Smooth muscle cell (in vitro differentiated cells): ENCODE data around the gene POLD2. TPM values are rescaled to one million over a fixed set of nuclear protein-coding genes. Genes with fewer than 3 reads are reported as not detected.

Experiments used
- DNase-seq: peaks from one replicate; lab custom pipeline; 2025; ENCODE audit not compliant: unreplicated experiment; lab: John Stamatoyannopoulos, UW
- H2AFZ ChIP-seq: fragments of 200-600 bp; sonication (generic); 2 replicates; pipeline ENCODE4 v1.6.0; 2016; ENCODE audit warnings: antibody characterized with exemption, low read depth, mild to moderate bottlenecking
- H3F3A ChIP-seq: fragments of 200-600 bp; sonication (generic); 2 replicates; pipeline ENCODE4 v1.6.0; 2017; ENCODE audit warnings: antibody characterized with exemption, low read depth
- H3K27ac ChIP-seq: fragments of 200-600 bp; sonication (generic); 2 replicates; pipeline ENCODE4 v1.5.1; 2016; ENCODE audit warnings: low read depth, mild to moderate bottlenecking
- H3K27me3 ChIP-seq: fragments of 200-600 bp; sonication (generic); 2 replicates; pipeline ENCODE4 v1.6.1; 2016; ENCODE audit warnings: low read depth, mild to moderate bottlenecking
- H3K36me3 ChIP-seq: fragments of 200-600 bp; sonication (generic); 2 replicates; pipeline ENCODE4 v1.5.1; 2016; ENCODE audit warnings: low read depth
- H3K4me1 ChIP-seq: fragments of 200-600 bp; sonication (generic); 2 replicates; pipeline ENCODE4 v1.5.1; 2016; ENCODE audit warnings: low read depth
- H3K4me2 ChIP-seq: fragments of 200-600 bp; sonication (generic); 2 replicates; pipeline ENCODE4 v1.6.0; 2016; ENCODE audit warnings: mild to moderate bottlenecking
- H3K4me3 ChIP-seq: fragments of 200-600 bp; sonication (generic); 2 replicates; pipeline ENCODE4 v1.5.1; 2016; ENCODE audit warnings: mild to moderate bottlenecking
- H3K79me2 ChIP-seq: fragments of 200-600 bp; sonication (generic); 2 replicates; pipeline ENCODE4 v1.6.0; 2016; ENCODE audit warnings: low read depth, mild to moderate bottlenecking
- H3K9ac ChIP-seq: fragments of 200-600 bp; sonication (generic); 2 replicates; pipeline ENCODE4 v1.6.0; 2016; ENCODE audit warnings: low read depth
- H3K9me3 ChIP-seq: fragments of 200-600 bp; sonication (generic); replicated peaks from 2 replicates; pipeline ENCODE4 v1.5.1; 2016; ENCODE audit warnings: low read depth
- H4K20me1 ChIP-seq: fragments of 200-600 bp; sonication (generic); 2 replicates; pipeline ENCODE4 v1.6.0; 2016; ENCODE audit warnings: low read depth
- WGBS: methylation state at CpG from one replicate; pipeline ENCODE4 v1.1.7; 2016; ENCODE audit warnings: low lambda C conversion rate; 5-methylcytosine and 5-hydroxymethylcytosine counted together
- polyA plus RNA-seq: library from polyadenylated mRNA; unstranded; fragments of >200 nt; fragmentation: Nextera tagmentation; extraction: Ambion mirVana; gene quantifications from 2 replicates; pipeline ENCODE4 v1.2.1, GENCODE V29; 2016
- total RNA-seq: library from RNA; depleted of rRNA; stranded (reverse); fragments of >200 nt; gene quantifications from 2 replicates; pipeline ENCODE4 v1.2.3, GENCODE V29; 2014
- TF ChIP-seq, protein P1 (sequence below): fragments of 200-600 bp; sonication (generic); IDR thresholded peaks from 2 replicates; pipeline ENCODE4 v1.5.1; 2017; ENCODE audit warnings: borderline replicate concordance, mild to moderate bottlenecking, antibody characterized with exemption; ENCODE audit not compliant: insufficient read depth, poor library complexity, severe bottlenecking

The POLD2 gene
- total and polyA plus RNA-seq, 2 experiments from 2014 or later, result 45.5 to 151 TPM

DNA sequence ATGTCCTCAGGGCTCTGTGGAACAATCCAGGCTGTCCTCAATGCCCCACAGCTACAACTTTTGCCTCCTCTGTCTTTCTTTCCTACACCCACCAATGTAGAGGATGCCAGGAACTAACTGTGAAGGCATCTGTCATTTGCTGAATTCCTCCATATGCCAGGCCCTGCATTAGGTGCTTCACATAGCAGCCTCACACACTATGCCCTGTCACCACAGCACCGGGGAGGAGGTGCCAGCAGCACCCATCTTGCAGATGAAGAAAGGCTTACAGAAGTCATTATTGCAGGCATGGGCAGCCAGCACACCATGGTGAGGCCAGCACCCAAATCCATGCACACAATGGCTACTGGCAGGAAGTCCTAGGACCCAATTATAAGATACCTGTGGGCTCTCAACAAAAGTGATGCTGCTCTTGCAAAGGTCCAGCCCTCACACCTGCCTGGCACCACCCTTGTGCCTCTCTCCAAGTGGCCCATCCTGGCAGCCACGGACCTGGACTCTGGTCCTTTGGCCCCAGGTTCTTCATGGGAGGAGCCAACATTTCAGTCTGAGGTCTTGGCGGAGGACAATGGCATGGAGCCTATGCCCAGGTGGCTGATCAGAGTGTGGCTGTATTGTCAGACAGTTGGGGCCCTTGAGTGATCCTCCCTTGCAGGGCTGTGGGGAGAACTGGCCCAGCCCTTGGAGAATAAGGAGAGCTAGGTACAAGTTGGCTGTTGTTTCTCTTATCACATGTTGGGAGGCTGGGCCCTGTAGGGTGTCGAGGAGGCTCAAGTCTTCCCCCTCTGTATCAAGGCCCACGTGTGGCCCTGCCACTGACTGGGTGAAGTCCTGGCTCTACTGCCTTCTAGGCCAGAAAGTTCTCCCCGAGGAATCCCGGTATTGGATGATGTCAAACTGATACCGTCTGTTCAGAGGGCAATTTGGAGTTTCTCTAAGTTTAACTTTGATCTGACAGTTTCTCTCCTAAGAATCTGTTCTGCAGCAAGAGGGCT lies 32.1 kb upstream of the POLD2 start:
- 89% methylated on average over 8 of the region's 8 CpGs for WGBS
- no peak overlapping the region for H2AFZ ChIP-seq
- TF ChIP-seq, protein P1, sequence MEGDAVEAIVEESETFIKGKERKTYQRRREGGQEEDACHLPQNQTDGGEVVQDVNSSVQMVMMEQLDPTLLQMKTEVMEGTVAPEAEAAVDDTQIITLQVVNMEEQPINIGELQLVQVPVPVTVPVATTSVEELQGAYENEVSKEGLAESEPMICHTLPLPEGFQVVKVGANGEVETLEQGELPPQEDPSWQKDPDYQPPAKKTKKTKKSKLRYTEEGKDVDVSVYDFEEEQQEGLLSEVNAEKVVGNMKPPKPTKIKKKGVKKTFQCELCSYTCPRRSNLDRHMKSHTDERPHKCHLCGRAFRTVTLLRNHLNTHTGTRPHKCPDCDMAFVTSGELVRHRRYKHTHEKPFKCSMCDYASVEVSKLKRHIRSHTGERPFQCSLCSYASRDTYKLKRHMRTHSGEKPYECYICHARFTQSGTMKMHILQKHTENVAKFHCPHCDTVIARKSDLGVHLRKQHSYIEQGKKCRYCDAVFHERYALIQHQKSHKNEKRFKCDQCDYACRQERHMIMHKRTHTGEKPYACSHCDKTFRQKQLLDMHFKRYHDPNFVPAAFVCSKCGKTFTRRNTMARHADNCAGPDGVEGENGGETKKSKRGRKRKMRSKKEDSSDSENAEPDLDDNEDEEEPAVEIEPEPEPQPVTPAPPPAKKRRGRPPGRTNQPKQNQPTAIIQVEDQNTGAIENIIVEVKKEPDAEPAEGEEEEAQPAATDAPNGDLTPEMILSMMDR, result no peak

DNA sequence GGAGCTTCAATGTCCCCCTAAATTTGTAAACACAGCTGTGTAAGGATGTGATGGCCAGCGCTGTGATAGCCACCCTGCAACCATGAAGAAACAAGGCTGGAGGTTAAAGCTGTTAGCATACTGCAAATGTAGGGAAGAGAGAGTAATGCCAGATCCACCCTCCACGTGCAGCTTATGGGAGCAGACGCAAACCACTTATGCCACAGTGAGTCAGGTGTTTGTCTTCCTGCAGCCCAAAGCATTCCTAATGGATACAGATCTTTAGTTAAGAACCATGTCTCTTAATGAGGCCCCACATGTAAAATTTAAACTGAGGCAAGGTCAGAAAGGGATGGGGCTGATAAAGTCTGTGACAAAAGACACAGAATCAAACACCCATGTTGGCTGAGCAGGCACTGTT lies 31.4 kb upstream of the POLD2 start:
- no peaks in the 10 kb centered on the region for H3K36me3 ChIP-seq
- H3K4me2 ChIP-seq, result no peak overlapping the region
- H3K27ac ChIP-seq, result no peak overlapping the region
- 60% methylated on average over 3 of the region's 3 CpGs for WGBS
- no peak overlapping the region for H3K9ac ChIP-seq
- no peak overlapping the region for H3K4me3 ChIP-seq
- DNase-seq, result no peak
- no peaks in the 10 kb centered on the region for H3K79me2 ChIP-seq
- H4K20me1 ChIP-seq, result no peaks in the 10 kb centered on the region
- H2AFZ ChIP-seq, result no peak overlapping the region
- no peaks in the 10 kb centered on the region for H3F3A ChIP-seq
- TF ChIP-seq, protein P1, result no peak
- no peaks in the 10 kb centered on the region for H3K9me3 ChIP-seq
- no peaks in the 10 kb centered on the region for H3K27me3 ChIP-seq
- H3K4me1 ChIP-seq, result no peaks in the 10 kb centered on the region

More for the DNA sequence above, 32.1 kb upstream of the POLD2 start:
- Histone ChIP-seq H3K27me3 (no peaks in the 10 kb centered on the region), H3K4me1 (no peaks in the 10 kb centered on the region), H3K27ac (no peak overlapping the region), H3K79me2 (no peaks in the 10 kb centered on the region), H3K4me3 (no peak overlapping the region), H3K4me2 (no peak overlapping the region), H3K36me3 (no peaks in the 10 kb centered on the region), H3K9me3 (no peaks in the 10 kb centered on the region), H4K20me1 (no peaks in the 10 kb centered on the region), H3K9ac (no peak overlapping the region), H3F3A (no peaks in the 10 kb centered on the region)
- DNase-seq, result no peak

DNA sequence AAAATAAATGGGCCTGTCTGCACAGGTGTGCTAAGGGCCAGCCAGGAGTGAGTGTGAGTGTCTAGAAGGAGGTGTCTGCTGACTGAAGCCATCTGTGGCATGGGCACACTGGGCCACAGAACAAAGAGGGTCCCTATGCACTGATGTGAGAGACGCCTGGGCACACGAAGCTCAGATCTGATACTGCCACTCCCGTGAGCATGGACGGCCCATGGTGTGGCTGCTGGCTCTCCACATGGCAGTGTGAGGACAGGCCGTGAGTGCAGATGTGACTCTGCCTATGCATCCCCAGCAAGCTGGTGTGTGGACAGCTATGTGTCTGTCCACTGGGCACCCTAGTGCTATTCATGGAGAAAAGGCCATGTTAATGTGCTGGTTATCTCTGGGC lies 30.6 kb upstream of the POLD2 start:
- no peak overlapping the region for H3K4me3 ChIP-seq
- no peaks in the 10 kb centered on the region for H3F3A ChIP-seq
- no peaks in the 10 kb centered on the region for H3K4me1 ChIP-seq
- H3K27ac ChIP-seq, result no peak overlapping the region
- no peak overlapping the region for H3K9ac ChIP-seq
- H4K20me1 ChIP-seq, result no peaks in the 10 kb centered on the region
- no peak overlapping the region for H2AFZ ChIP-seq
- no peak overlapping the region for H3K4me2 ChIP-seq
- H3K9me3 ChIP-seq, result no peaks in the 10 kb centered on the region
- H3K36me3 ChIP-seq, result no peaks in the 10 kb centered on the region
- H3K27me3 ChIP-seq, result no peaks in the 10 kb centered on the region
- TF ChIP-seq, protein P1, result no peak
- no peak for DNase-seq
- H3K79me2 ChIP-seq, result no peaks in the 10 kb centered on the region
- 88% methylated on average over 5 of the region's 5 CpGs for WGBS
